ENCODE data around the gene THSD4. TPM values are rescaled to one million over a fixed set of nuclear protein-coding genes. Genes with fewer than 3 reads are reported as not detected.

THSD4 gene
- total RNA-seq, 4 donors from 2014 or later: 39.4 to 232 (median 127) TPM

DNA sequence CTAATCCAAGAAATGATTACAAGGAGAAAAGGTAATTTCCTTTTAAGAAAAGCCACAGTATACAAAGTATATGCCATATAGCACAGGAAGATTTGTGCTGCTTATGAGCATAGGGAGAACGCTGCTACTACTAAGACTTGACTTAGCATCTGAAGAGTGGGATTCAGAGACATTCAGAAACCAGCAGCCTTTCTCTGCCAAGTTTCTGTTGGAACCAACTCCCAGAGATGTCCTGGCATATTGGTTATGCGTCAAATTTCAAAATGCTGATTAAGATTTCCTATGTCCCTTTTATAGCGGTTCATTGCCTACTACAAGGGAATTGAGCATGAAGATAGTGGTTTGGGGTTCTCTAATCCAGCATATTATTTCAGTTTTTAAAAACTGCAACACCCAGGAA lies 700.0 kb downstream of the THSD4 start:
- no peak overlapping the region for H3K4me3 ChIP-seq
- WGBS, 2 donors: 93 to 97% methylated on average over 3 of the region's 3 CpGs
- H3K4me1 ChIP-seq: no peaks in the 10 kb centered on the region
- H3K27ac ChIP-seq: no peak overlapping the region
- no peaks in the 10 kb centered on the region for H3K27me3 ChIP-seq
- TF ChIP-seq, protein P1, sequence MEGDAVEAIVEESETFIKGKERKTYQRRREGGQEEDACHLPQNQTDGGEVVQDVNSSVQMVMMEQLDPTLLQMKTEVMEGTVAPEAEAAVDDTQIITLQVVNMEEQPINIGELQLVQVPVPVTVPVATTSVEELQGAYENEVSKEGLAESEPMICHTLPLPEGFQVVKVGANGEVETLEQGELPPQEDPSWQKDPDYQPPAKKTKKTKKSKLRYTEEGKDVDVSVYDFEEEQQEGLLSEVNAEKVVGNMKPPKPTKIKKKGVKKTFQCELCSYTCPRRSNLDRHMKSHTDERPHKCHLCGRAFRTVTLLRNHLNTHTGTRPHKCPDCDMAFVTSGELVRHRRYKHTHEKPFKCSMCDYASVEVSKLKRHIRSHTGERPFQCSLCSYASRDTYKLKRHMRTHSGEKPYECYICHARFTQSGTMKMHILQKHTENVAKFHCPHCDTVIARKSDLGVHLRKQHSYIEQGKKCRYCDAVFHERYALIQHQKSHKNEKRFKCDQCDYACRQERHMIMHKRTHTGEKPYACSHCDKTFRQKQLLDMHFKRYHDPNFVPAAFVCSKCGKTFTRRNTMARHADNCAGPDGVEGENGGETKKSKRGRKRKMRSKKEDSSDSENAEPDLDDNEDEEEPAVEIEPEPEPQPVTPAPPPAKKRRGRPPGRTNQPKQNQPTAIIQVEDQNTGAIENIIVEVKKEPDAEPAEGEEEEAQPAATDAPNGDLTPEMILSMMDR (IDR thresholded peaks at IDR 0.05): no peak
- TF ChIP-seq POLR2A (IDR thresholded peaks at IDR 0.05): no peak
- no peak for DNase-seq
- H3K9me3 ChIP-seq: peaks cover 0 to 2% (median 0%) of the 10 kb centered on the region in 3 donors
- peaks cover 0 to 2% (median 0%) of the 10 kb centered on the region in 3 donors for H3K36me3 ChIP-seq
- intact Hi-C loops (cut with DNase I): no loop called here

DNA sequence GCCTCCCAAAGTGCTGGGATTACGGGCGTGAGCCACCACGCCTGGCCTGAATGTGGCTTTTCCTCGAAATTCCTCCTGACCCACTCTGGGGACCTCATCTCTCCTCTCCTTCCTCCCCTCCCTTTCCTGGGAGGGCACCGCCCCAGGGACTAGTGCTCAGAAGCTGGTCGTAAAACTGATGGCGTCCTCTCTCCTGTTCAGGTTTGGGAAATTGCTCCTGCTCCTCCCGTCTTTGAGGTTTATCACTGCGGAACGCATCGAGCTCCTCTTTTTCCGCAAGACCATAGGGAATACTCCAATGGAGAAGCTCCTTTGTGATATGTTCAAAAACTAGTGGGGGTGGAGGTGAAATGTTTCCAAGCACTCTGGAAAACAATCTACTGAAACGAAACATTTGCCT lies 702.1 kb downstream of the THSD4 start:
- intact Hi-C loops (cut with DNase I): no loop called here
- Histone ChIP-seq H3K27me3 (no peaks in the 10 kb centered on the region), H3K27ac (no peak overlapping the region), H3K36me3 (peaks cover 0 to 21% (median 3%) of the 10 kb centered on the region in 3 donors), H3K4me3 (no peak overlapping the region), H3K4me1 (no peaks in the 10 kb centered on the region), H3K9me3 (peaks cover 0 to 22% (median 11%) of the 10 kb centered on the region in 3 donors)
- DNase-seq: no peak
- TF ChIP-seq, protein P1 (IDR thresholded peaks at IDR 0.05): no peak
- no peak for TF ChIP-seq POLR2A (IDR thresholded peaks at IDR 0.05)
- 96 to 99% methylated on average over 13 of the region's 13 CpGs for WGBS, 2 donors

DNA sequence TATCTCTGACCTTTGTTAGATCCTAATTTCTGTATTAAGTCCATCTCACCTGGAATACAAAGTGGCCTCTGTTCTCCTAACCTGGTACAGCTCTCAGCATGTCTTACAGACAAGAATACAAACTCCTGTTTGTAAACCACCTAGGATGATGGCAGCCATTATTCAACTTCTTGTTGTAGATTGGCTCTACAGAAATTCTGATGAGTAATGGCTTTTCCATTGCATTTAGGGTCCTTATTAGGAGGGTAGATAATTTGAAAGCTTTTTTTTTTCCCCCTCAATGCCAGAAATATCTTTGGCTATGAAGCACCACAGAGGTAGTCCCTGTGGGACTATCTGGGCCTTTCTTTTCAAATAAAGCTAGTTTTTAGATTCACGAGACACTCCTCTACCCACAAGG lies 704.9 kb downstream of the THSD4 start:
- Histone ChIP-seq H3K9me3 (peaks cover 0 to 31% (median 12%) of the 10 kb centered on the region in 3 donors), H3K27ac (no peak overlapping the region), H3K36me3 (peaks cover 0 to 49% (median 3%) of the 10 kb centered on the region in 3 donors), H3K27me3 (no peaks in the 10 kb centered on the region), H3K4me3 (no peak overlapping the region), H3K4me1 (no peaks in the 10 kb centered on the region)
- TF ChIP-seq POLR2A (IDR thresholded peaks at IDR 0.05): no peak
- TF ChIP-seq, protein P1 (IDR thresholded peaks at IDR 0.05): no peak
- WGBS, 2 donors: 83% methylated on average over 1 of the region's 1 CpG; no CpG with 5 or more reads in 1 of the 2 donors
- intact Hi-C loops (cut with DNase I): no loop called here
- no peak for DNase-seq

DNA sequence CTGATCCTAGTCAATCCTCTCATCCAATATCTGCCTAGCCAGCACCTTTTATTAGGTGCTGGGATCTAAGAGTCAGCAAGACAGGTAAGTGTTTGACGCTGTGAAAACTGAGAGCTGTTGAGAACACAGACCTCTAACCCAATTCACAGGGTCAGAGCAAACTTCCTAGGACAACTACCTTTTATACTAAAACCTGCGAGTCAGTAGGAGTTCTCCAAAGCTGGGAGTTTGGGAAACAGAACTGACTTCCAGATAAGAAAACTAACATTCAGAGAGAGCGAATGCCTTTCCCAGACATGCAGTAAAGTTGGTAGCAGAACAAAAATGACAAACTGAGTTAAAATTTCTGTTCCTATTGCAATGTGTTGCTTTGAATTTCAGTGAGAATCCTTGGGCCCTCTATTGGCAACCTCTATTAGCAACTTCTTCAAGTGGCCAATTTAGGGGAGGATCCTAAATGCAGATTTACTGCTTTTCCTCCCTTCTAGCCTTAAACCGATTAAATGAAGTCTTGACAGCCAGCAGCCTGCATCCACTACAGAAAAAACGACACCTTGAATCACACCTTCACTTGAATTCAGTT lies 706.4 kb downstream of the THSD4 start:
- no peak overlapping the region for H3K4me3 ChIP-seq
- TF ChIP-seq, protein P1 (IDR thresholded peaks at IDR 0.05): no peak
- no peak for TF ChIP-seq POLR2A (IDR thresholded peaks at IDR 0.05)
- no peak overlapping the region for H3K27ac ChIP-seq
- no peak for DNase-seq
- H3K9me3 ChIP-seq: peaks cover 0 to 31% (median 12%) of the 10 kb centered on the region in 3 donors
- H3K4me1 ChIP-seq: no peaks in the 10 kb centered on the region
- no peaks in the 10 kb centered on the region for H3K27me3 ChIP-seq
- peaks cover 0 to 64% (median 10%) of the 10 kb centered on the region in 3 donors for H3K36me3 ChIP-seq
- intact Hi-C loops (cut with DNase I): no loop called here
- WGBS, 2 donors: 87 to 90% methylated on average over 4 to 5 of the region's 5 CpGs

DNA sequence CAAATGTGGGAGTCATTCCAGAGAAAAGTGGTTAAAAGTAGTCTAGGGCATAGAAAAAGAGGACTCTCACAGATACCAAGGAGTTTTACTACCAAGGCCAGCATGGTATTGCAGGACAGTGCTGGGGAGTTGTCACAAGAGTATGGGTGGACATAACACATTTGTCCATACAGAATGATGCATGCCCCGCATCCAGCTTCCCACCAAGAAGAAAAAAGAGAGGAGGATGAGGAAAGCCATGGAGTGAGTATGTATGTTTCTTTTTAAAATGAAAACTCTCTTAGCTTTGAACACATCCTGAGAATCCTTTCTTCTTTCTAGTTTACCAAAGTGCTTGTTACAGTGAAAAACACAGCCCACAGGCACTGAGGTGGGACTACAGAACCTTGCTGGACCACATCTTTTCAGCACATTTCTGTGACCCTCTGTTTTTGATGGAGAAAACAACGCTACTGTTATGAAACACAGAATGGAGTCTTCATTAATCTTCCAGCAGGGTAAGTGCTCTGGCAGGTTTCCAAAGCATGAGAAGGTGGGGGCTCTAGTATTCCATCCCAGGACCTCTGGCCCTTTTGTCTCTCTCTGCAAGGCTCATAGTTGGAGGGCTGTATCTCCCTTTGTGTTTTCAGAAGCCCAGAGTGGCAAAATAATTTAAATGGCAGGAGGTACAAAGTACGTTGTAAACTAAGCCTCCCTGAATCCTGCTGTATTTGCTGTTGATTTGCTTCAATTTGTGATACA lies 707.8 kb downstream of the THSD4 start:
- DNase-seq: no peak
- no peaks in the 10 kb centered on the region for H3K27me3 ChIP-seq
- H3K9me3 ChIP-seq: peaks cover 0 to 31% (median 12%) of the 10 kb centered on the region in 3 donors
- TF ChIP-seq, protein P1 (IDR thresholded peaks at IDR 0.05): no peak
- no peak for TF ChIP-seq POLR2A (IDR thresholded peaks at IDR 0.05)
- WGBS, 2 donors: 84 to 88% methylated on average over 3 of the region's 3 CpGs
- intact Hi-C loops (cut with DNase I): no loop called here
- H3K4me1 ChIP-seq: no peaks in the 10 kb centered on the region
- H3K36me3 ChIP-seq: peaks cover 0 to 78% (median 14%) of the 10 kb centered on the region in 3 donors
- no peak overlapping the region for H3K27ac ChIP-seq
- H3K4me3 ChIP-seq: no peak overlapping the region
